ENCODE data around the gene GREM1. TPM values are rescaled to one million over a fixed set of nuclear protein-coding genes. Genes with fewer than 3 reads are reported as not detected.
A peak's percentile ranks its signal among the peaks of the same experiment; 100 is the strongest.

GREM1 gene
- total and polyA plus RNA-seq, 2 of the 8 experiments (the other 6 are each of a cell fraction or from before 2014, with no cell fraction given): 0.12 to 1.1 TPM

DNA sequence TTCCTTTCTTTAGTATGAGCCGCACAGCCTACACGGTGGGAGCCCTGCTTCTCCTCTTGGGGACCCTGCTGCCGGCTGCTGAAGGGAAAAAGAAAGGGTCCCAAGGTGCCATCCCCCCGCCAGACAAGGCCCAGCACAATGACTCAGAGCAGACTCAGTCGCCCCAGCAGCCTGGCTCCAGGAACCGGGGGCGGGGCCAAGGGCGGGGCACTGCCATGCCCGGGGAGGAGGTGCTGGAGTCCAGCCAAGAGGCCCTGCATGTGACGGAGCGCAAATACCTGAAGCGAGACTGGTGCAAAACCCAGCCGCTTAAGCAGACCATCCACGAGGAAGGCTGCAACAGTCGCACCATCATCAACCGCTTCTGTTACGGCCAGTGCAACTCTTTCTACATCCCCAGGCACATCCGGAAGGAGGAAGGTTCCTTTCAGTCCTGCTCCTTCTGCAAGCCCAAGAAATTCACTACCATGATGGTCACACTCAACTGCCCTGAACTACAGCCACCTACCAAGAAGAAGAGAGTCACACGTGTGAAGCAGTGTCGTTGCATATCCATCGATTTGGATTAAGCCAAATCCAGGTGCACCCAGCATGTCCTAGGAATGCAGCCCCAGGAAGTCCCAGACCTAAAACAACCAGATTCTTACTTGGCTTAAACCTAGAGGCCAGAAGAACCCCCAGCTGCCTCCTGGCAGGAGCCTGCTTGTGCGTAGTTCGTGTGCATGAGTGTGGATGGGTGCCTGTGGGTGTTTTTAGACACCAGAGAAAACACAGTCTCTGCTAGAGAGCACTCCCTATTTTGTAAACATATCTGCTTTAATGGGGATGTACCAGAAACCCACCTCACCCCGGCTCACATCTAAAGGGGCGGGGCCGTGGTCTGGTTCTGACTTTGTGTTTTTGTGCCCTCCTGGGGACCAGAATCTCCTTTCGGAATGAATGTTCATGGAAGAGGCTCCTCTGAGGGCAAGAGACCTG is 13.2 kb downstream of the GREM1 start (continued):
- TF ChIP-seq, protein P1, sequence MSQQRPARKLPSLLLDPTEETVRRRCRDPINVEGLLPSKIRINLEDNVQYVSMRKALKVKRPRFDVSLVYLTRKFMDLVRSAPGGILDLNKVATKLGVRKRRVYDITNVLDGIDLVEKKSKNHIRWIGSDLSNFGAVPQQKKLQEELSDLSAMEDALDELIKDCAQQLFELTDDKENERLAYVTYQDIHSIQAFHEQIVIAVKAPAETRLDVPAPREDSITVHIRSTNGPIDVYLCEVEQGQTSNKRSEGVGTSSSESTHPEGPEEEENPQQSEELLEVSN (IDR thresholded peaks at IDR 0.05): peak; percentile 24; the same call in 1 of the 2 replicates
- TF ChIP-seq SIN3A (conservative IDR thresholded peaks at IDR 0.05 in 1 of 2, IDR thresholded peaks at IDR 0.05 in 1 of 2; ENCODE audit: low read depth in 1 of 2, low read length in 2 of 2): no peak

All from H1 (cell line).